Measurements from ENCODE around the gene RASGRP2. TPM values are rescaled to one million over a fixed set of nuclear protein-coding genes. Genes with fewer than 3 reads are reported as not detected.

RASGRP2 gene
- polyA plus RNA-seq, 1 donor = 43.6 TPM

DNA sequence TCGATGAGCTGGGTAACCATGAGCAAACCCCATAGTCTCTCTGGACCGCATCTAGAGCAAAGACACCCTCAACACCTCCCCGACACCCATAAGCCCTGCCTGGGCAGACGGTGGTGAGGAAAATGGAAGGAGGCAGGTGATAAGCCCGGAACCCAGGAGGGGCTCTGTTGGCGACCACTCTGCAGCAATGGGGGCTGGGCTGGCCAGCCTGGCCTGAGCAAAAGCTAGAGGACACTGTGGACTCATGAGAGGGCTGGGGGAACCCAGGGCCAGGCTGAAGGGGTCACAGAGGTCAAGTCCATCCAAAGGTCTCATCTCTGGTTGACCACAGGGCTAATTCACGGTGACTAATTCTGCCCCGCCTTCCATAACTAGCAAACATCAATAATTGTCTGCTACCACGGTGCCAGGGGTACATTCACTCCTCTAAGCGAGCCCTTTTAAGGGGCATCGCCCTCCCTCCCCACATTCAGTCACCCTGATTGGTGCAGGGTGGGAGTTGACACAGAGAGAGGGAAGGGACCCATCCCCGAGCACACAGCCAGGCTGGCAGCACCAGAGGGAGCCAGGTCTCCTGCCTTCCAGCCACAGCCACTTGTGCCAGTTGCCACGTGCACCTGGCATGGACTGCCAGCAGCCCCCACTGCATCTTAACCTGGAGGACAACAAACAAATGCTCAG lies 11.9 kb upstream of the RASGRP2 start:
- no peak for DNase-seq

DNA sequence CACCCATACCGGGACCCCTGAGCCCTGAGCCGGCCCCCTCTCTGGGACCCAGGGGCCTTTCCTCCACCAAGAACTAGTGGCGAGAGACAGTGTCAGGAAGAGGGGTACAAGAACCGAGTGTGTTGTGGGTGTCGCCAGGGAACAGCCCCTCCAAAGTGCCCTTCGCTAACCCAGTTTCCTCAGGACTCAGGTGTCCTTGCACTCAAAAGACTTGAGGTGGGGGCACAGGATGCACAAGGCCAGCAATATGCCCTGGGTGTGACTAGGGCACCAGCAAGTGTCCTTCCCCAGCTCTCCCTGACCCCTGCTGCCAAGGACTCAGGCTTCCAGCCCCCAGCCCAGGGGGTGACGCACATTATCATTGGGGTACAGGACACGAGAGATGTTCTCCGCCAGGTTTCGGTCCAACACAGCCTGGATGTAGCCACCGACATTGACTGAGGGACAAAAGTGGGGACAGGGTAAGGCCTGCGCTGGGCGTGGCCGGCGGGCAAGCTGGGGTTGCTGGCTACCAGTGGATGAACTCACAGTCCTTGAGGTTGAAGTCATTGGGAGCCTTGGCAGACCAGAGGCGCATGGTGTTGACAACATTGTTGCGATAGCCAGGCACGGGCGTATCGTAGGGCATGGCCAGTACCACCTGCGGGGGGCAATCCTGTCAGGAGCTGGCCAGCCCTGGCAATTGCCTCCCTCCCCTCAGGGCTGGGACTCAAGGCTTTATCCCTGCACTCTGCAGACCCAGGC lies 11.1 kb upstream of the RASGRP2 start:
- DNase-seq = no peak

DNA sequence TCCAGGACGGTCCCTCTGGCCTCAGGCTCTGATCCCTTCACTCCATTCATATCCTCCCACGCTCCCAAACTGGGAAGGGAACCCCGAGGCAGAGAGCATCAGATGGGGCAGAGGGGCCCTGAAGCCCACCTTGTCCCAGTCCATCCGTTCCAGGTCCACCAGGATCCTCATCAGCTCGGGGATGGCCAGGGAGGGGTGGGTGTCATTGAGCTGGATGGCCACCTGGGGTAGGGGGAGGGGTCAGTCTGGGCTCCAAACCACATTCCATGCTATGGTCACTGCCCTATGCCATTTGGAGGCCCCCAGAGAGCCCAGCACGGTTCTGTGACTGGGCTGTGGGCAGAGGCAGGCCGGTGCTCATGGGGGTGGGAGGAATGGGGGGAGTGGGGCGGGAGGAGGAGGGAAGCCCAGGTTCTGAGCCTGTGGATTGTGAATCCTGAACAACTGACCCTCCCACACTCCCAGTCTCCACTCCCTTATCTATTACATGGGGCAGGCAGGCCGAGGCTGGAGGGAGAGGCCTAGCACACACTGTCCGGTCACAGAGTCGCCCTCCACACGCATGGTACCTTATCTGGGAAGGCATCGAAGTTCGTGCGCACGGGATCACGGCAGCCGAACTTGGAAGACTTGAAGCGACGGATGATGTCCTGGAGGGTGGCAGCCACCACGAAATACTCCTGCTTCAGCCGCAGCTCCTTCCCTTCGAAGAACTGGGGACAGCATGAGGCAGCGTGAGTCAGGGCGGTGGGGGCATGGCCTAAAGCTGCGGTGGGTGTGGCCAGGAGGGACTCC lies 10.4 kb upstream of the RASGRP2 start:
- no peak for DNase-seq

DNA sequence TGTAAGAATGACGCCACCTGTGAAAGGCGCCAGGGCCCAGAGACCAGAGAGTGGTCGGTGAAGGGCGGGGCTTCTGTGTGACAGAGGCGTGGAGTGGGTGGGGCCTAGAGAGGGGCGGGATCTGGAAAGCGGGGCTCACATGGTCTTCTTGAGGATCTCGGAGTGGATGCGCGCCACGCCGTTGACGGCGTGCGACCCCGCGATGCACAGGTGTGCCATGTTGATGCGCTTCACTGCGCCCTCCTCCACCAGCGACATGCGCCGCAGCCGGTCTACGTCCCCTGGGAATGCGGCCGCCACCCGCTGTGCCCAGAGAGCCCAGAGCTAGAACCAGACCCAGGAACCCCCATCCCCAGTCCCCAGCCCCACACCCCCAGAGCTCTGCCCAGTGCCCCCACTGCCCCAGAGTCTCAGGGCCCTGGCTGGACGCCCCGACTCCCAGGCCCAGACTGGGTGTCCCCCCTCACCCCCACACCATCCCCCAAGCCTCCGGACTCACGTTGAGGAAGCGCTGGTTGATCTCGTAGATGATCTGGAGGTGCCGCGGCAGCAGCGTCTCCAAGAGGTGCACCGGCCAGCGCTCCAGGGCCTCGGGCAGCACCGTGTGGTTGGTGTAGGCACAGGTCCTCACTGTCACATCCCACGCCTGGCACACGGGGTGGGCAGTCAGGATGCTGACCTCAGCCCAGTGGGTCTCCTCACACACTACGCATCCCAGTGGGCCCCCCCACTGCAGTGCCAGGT lies 9.6 kb upstream of the RASGRP2 start:
- no peak for DNase-seq

DNA sequence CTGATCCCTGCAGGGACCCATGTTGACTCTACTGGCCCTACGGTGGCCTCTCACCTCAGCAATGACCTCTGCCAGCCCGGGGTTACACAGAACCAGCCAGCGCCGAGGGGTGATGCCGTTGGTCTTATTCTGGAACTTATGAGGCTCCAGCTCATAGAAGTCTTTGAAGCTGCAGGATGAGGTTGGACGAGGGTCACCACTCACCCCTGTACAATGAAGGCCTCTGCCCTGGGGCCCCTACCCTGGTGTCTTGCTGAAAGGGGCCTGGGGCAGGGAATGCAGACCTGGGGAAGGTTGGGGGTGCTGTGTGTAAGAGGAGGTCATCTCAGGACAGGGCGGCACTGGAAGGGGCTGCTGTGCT lies 9.1 kb upstream of the RASGRP2 start:
- no peak for DNase-seq

DNA sequence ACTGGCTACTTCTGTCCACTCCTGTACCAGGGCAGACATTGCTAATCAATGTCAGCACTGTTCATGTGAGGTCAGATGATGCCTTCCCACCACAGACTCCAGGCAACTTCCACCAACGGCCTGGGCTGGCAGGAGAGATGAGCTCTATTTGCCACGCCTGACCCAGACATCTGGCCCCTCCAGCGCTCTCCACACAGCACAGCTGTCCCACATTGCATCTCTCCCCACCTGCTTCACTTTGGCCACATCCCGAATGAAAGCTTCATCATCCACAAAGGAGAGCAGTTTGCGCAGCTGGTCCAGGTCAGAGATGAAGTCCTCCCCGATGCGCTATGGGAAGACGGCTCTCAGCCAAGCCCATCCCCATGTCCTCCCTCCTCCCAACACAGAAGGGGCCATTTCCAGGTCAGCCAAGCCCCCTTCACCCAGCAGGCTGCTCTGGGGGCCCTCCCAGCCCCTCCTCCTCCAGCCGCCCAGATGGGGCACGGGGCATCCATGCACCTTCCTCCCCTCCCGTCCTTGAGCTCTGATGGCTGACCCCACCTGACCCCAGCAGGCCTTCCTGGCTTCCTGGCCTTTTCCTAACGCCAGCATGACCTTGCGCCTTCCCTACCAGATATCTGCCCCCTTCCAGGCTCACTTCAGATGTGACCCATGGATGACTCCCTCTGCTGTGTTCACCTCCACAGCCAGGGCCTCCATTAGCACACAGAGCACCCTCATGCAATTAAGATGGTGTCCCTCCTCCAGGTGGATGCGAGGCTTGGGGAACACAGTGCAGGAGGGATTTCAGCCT lies 8.4 kb upstream of the RASGRP2 start:
- DNase-seq = no peak

DNA sequence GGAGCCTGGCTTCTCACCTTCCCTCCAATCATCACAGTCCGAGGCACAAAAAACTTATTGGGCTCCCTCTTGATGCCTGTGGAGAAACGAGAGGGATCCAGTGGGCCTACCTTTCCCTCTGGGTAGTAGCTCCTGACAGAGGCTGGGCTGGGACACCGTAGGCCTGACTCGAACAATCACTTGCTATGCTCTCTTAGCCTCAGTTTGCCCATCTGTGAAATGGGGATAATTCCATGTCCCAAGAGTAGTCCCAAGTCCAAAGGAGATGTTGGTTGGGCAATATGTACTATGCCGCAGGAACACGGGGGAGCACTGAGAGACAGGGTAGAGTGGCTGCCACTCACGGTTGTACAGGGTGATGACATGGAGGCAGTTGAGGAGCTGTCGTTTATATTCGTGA lies 7.6 kb upstream of the RASGRP2 start:
- DNase-seq = no peak

DNA sequence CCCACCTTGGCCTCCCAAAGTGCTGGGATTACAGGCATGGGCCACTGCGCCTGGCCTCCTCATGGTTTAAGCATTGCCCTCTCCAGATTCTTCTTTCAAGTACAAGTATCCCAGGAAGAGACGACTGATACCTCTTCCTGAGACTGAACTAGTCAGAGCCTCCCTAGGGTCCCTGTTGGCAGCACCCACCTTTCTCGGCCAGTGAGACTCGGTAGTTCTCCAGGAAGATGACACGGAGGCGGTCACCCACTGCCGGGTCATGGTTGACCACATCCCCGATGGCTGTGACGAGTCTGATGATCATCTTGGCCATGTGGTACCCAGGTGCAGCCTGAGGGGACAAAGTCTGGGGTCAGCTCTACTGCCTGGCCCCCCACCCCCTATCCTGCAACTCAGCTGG lies 7.2 kb upstream of the RASGRP2 start:
- DNase-seq = no peak

DNA sequence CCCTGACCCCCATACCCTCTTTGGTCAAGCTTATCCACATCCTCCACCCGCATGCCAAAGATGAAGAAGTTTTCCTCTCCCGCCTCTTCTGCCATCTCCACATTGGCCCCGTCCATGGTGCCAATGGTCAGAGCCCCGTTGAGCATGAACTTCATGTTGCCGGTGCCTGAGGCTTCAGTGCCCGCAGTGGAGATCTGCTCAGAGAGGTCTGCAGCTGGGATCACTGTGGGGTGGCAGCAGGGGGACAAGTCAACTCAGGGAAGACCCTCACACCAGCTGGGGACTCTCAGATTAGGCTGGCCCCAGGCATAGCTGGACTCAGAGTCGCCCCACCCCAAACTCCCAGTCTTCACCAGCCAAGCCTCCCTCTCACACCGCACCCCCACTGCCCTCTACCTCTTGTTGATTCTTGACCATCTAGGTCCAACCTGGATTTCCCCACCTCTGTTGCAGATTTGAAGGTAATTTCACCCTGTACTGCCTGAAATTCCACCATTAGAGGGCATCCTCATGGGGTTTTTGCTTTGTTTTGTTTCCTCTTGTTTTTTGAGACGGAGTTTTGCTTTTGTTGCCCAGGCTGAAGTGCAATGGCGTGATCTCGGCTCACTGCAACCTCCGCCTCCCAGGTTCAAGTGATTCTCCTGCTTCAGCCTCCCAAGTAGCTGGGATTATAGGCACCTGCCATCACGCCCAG lies 6.6 kb upstream of the RASGRP2 start:
- no peak for DNase-seq

DNA sequence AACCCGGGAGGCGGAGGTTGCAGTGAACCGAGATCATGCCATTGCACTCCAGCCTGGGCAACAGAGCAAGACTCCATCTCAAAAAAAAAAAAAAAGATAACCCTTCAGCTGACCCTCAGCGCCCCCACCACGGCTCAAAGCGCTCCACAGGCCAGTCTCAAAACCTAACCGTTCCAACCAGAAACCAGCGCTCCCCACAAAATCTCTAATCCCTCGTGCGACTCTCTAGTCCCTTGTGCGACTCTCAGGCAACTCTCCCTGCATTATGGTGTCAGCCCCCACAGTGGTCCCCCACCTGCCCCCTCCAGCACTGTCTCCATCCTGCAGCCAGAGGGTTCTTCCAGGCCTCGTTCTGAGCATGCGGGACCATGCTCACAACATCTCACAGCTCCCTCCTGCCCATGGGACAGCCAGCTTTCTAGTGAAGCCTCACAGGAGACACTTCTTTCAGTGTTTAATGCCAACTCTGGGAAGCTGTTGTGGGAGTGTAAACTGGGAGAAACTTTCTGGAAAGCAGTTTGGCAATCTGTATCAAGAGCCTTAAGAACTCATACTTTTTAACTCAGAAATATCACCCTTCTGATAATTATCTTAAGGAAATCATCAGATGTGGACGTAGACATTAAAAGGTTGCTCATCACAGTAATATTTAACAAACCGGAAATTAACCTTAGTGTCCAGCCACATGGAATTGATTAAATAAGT lies 4.2 kb upstream of the RASGRP2 start:
- DNase-seq = no peak

DNA sequence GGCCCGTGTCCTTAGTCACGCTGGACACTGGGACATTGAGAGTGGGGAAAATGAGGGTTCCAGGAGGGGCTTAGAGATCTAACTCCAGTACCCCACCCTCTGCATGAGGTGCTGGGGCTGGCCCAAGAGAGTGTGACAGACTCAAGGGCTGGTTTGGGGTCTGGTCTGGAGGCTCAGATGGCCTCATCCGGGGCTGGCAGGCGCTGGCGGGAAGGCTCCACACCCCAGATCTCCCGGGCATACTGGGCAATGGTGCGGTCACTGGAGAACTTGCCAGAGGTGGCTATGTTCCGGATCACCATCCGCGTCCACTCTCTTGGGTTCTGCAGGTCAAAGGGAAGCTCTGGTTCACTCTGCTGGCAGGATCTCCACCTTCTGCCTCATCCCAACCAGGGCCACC lies 2.5 kb upstream of the RASGRP2 start:
- no peak for DNase-seq

DNA sequence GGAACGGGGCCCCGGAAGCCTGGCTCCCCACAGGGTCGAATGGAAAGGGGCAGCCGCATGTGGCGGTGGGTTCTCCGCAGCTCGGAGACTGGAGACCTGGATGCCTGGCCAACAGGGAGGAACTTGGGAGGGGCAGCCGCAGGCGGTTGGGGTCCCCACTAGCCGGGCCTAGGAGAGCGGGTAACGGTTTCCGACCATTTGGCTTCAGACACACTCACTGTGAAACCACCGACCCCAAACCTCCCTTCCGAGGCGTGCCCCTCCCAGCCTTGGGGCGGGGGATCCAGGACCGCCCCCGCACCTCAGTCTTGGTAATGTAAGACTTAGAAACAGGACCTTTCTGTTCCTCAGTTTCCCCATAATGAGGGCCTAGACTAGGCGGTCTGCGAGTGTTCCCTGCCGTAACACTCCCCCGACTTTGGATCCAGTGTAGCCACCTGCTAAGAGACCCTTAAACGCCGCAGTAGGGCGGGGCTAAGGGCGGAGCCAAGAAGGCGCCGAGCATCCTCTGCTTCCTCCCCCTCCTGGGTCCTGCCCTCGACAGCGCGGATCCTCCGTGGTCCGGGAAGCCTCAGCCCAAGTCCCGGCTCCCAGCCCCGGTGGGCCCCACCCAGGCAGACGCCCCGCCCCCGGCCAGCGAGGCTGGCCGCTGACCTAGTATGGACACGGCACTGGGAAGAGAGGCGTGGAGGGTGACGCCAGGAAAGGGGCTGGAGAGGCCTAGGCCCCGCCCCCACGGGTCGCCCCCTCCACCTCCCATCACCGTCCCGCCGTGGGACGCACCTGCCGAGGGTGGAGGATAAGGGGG lies 1.8 kb upstream of the RASGRP2 start:
- peak; percentile 64 for DNase-seq

DNA sequence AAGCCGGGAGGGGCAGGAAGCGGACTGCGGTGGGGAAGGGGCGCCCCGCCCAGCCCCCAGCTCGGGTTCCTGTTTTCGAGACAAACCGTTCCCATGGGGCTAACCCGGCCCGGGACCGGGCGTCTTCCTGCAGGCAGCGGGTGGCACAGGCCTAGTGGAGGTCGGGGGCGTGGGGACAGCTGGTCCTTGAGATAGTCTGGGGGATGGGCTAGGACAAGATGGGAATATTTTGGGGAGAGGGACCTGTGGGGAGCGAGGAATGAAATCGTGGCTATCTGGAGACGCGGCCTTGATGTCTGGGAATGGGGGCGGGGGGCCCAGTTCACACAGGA lies 1.2 kb upstream of the RASGRP2 start:
- no peak for DNase-seq

DNA sequence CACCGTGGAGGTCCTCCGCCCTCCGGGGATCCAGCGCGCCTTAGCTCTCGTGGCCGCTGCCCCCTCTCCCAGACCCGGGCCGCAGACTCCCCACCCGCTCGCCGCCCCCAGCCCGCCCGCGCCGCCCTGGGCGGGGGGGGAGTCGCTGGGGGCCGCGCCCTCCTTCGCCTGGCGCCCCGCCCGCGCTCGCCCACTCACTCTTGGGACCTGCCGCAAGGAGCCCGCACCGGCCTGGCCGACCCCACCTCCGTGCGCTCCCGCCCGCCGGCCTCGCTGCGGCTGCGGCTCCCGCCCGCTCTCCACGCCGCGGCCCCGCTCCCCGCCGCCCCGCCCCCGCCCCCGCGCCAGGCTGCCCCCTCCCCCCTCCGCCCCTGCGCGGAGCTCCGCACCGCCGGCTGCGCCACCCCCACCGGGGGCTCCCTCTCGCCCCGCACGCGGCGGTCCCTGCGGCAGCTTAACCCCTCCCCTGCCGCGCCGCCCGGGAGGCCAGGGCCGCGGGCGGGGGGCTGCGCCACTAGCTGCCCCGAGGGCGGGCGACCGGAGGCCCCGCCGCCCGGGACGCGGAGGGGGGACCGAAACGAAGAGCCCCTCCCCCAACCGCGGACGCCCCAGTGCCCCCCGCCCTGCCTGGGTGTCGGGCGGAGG lies 724 bp upstream of the RASGRP2 start:
- no peak for DNase-seq

DNA sequence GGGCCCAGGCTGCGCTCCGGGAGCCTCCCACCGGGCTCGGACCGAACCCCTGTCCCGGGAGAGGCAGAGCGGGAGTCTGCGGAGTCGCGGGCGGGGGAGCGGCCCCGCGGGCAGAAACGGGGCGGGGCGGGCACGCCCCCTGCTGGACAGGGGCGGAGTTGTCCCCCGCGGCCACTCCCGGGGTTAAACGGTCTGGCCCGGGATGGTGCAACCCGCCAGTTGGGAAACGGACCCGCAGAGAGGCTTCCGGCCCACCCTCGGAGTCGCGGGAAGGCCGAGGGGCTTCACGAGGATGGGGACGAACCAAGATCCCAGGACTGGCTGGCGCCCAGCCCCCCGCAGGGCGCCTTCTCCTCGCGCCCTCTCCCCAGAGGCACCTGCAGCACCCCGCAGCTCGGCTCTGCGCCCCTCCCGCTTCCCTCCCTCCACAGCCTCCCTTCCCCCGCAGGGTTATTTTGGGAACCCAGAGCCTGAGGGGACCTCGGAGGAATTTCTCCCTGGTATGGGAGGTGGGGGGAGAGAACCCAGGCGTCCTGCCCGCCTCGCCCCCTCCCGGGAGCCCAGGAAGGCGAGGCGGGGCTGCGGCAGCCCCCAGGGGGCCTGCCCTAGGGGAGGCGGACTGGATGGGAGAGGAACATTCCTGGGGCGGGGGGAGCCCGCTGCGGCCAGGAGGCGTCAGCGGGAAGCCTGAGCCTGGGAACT lies 902 bp downstream of the RASGRP2 start:
- DNase-seq = no peak

DNA sequence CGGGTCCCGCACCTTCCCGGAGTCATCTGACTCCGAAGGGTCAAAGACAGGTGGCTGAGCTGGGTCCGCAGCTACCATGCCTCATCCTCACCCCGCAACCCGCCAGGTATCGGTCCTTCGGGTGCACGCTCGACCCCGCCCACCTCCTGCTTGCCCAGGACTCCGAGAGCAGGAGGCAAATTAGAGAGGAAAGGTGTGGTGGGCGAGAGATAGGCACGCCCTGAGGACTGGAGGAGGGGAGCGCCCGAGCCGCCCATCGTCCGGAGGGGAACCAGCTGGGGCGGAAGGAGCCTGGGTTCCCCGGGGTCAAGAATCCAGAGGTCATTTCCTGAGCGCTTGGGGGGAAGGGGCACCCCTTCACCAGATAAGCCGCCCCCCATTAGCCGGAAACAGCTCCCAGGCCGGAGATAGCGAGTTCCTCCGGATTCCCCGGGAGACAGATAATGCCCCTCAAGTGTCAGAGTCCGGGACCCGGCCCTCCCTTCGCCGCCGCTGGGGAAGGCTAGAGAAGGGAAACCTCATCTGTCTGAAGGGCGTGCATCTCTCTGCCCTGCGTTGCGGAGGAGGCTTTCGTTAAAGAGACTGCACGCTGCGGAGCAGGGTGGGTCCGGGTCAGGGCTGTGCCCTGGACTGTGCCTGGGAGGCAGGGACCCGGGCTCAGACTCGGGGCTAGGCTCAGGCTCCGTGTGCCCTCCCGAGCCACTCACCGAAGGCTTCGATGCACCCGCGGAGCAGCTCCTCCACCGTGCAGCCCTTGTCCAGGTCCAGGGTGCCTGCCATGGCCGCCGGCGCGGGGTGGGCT lies 1.7 kb downstream of the RASGRP2 start:
- no peak for DNase-seq

DNA sequence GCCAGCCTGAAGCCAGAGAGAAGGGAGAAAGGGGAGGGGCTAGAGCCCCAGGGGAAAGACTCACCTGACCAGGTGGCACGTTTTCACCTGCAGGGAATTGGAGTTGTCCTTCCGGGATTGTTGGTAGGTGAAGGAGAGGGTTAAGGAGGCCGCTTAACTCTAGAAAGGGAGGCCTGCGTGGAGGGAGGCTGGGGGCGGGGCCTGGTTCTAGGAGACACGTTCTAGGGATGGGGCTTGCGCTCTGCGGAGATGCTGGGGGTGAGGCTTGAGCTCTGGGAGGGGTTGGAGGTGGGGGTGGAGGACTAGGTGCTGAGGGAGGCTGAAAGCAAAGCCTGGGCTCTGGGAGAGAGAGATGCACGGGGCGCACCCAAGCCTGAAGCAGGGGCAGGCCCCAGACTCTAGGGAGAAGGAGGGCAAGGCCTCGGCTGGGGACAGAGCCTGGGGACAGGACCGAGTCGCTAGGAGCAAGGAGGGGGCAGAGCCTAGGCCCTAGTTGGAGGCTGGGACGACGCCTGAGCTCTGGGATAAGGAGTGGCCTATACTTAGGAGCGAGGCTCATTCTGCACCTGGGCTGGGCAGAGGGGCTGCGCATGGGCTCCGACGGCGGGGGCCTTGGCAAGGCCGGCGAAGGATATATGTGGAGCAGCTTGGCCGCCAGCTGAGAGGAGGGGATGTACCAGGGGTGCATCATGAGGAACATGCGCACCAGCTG lies 2.4 kb downstream of the RASGRP2 start:
- no peak for DNase-seq
